ENCODE results near the gene LOXL1.

Gene LOXL1

GRCh38 chr15:73905225-73905827 is 20.9 kb upstream of the LOXL1 start:
- H2BK15ac ChIP-seq (replicated peaks; ENCODE audit: low read depth) = no peak overlapping the region
- no peak overlapping the region for H3K56ac ChIP-seq (ENCODE audit: low read length)
- no peak overlapping the region for H3K4me2 ChIP-seq (ENCODE audit: low read length)
- no peak for DNase-seq
- no peak overlapping the region for H2BK5ac ChIP-seq (ENCODE audit: low read length)
- no peak overlapping the region for H3K4me3 ChIP-seq (ENCODE audit: low read length)
- no peak overlapping the region for H4K5ac ChIP-seq (ENCODE audit: low read length)
- H3K18ac ChIP-seq (ENCODE audit: low read length) = no peak overlapping the region
- no peaks in the 10 kb centered on the region for H3K79me1 ChIP-seq (ENCODE audit: low read length)
- H3K9ac ChIP-seq (ENCODE audit: low read length) = no peak overlapping the region
- H3K36me3 ChIP-seq (ENCODE audit: control insufficient read depth, insufficient read depth, low read length) = no peaks in the 10 kb centered on the region
- no peaks in the 10 kb centered on the region for H3K4me1 ChIP-seq (ENCODE audit: control insufficient read depth, low read depth, low read length)
- no peak overlapping the region for H3K4ac ChIP-seq (ENCODE audit: low read depth, low read length)
- H2AK5ac ChIP-seq (ENCODE audit: low read length) = no peak overlapping the region
- no peak overlapping the region for H2BK120ac ChIP-seq (ENCODE audit: low read depth, low read length)
- no peak overlapping the region for H3K23ac ChIP-seq (ENCODE audit: low read length)
- WGBS (ENCODE audit: extremely low coverage, insufficient coverage, low lambda C conversion rate) = no CpG with 5 or more reads among the region's 3 CpGs
- no peaks in the 10 kb centered on the region for H3K27me3 ChIP-seq (ENCODE audit: insufficient read depth, low read length, poor library complexity)
- H3K27ac ChIP-seq (ENCODE audit: low read depth, low read length) = no peak overlapping the region
- H4K8ac ChIP-seq (ENCODE audit: low read depth, low read length) = no peak overlapping the region
- no peaks in the 10 kb centered on the region for H3K79me2 ChIP-seq (ENCODE audit: control insufficient read depth, insufficient read depth, low read length)

GRCh38 chr15:73906346-73907034 is 19.8 kb upstream of the LOXL1 start:
- Histone ChIP-seq H3K79me2 (ENCODE audit: control insufficient read depth, insufficient read depth, low read length) (no peaks in the 10 kb centered on the region), H3K27ac (ENCODE audit: low read depth, low read length) (no peak overlapping the region), H3K4ac (ENCODE audit: low read depth, low read length) (no peak overlapping the region), H2BK5ac (ENCODE audit: low read length) (no peak overlapping the region), H4K5ac (ENCODE audit: low read length) (no peak overlapping the region), H3K18ac (ENCODE audit: low read length) (no peak overlapping the region), H3K4me2 (ENCODE audit: low read length) (no peak overlapping the region), H3K4me1 (ENCODE audit: control insufficient read depth, low read depth, low read length) (no peaks in the 10 kb centered on the region), H2BK120ac (ENCODE audit: low read depth, low read length) (no peak overlapping the region), H2BK15ac (replicated peaks; ENCODE audit: low read depth) (no peak overlapping the region), H3K23ac (ENCODE audit: low read length) (no peak overlapping the region), H2AK5ac (ENCODE audit: low read length) (no peak overlapping the region), H3K4me3 (ENCODE audit: low read length) (no peak overlapping the region), H3K36me3 (ENCODE audit: control insufficient read depth, insufficient read depth, low read length) (no peaks in the 10 kb centered on the region), H3K79me1 (ENCODE audit: low read length) (no peaks in the 10 kb centered on the region), H4K8ac (ENCODE audit: low read depth, low read length) (no peak overlapping the region), H3K56ac (ENCODE audit: low read length) (no peak overlapping the region), H3K27me3 (ENCODE audit: insufficient read depth, low read length, poor library complexity) (no peaks in the 10 kb centered on the region), H3K9ac (ENCODE audit: low read length) (no peak overlapping the region)
- DNase-seq = no peak
- WGBS (ENCODE audit: extremely low coverage, insufficient coverage, low lambda C conversion rate) = no CpG with 5 or more reads among the region's 4 CpGs

GRCh38 chr15:73907035-73907408 is 19.2 kb upstream of the LOXL1 start:
- H4K5ac ChIP-seq (ENCODE audit: low read length) = no peak overlapping the region
- no peak overlapping the region for H2AK5ac ChIP-seq (ENCODE audit: low read length)
- H3K18ac ChIP-seq (ENCODE audit: low read length) = no peak overlapping the region
- no peaks in the 10 kb centered on the region for H3K79me2 ChIP-seq (ENCODE audit: control insufficient read depth, insufficient read depth, low read length)
- no peak for DNase-seq
- no peak overlapping the region for H3K9ac ChIP-seq (ENCODE audit: low read length)
- H3K4me2 ChIP-seq (ENCODE audit: low read length) = no peak overlapping the region
- no peak overlapping the region for H3K4ac ChIP-seq (ENCODE audit: low read depth, low read length)
- no peak overlapping the region for H3K23ac ChIP-seq (ENCODE audit: low read length)
- H3K27ac ChIP-seq (ENCODE audit: low read depth, low read length) = no peak overlapping the region
- no peaks in the 10 kb centered on the region for H3K27me3 ChIP-seq (ENCODE audit: insufficient read depth, low read length, poor library complexity)
- no peak overlapping the region for H2BK15ac ChIP-seq (replicated peaks; ENCODE audit: low read depth)
- no peak overlapping the region for H4K8ac ChIP-seq (ENCODE audit: low read depth, low read length)
- no peaks in the 10 kb centered on the region for H3K36me3 ChIP-seq (ENCODE audit: control insufficient read depth, insufficient read depth, low read length)
- H2BK5ac ChIP-seq (ENCODE audit: low read length) = no peak overlapping the region
- H3K79me1 ChIP-seq (ENCODE audit: low read length) = no peaks in the 10 kb centered on the region
- no peak overlapping the region for H3K56ac ChIP-seq (ENCODE audit: low read length)
- WGBS (ENCODE audit: extremely low coverage, insufficient coverage, low lambda C conversion rate) = no CpG with 5 or more reads among the region's 2 CpGs
- no peaks in the 10 kb centered on the region for H3K4me1 ChIP-seq (ENCODE audit: control insufficient read depth, low read depth, low read length)
- no peak overlapping the region for H3K4me3 ChIP-seq (ENCODE audit: low read length)
- H2BK120ac ChIP-seq (ENCODE audit: low read depth, low read length) = no peak overlapping the region

- no peak overlapping the region for H4K8ac ChIP-seq (ENCODE audit: low read depth, low read length)
- no peak overlapping the region for H2BK5ac ChIP-seq (ENCODE audit: low read length)
- H3K27me3 ChIP-seq (ENCODE audit: insufficient read depth, low read length, poor library complexity) = no peaks in the 10 kb centered on the region
- no peak overlapping the region for H4K5ac ChIP-seq (ENCODE audit: low read length)
- no peak overlapping the region for H3K56ac ChIP-seq (ENCODE audit: low read length)
- H3K27ac ChIP-seq (ENCODE audit: low read depth, low read length) = no peak overlapping the region
- no peak overlapping the region for H3K9ac ChIP-seq (ENCODE audit: low read length)
- H3K36me3 ChIP-seq (ENCODE audit: control insufficient read depth, insufficient read depth, low read length) = no peaks in the 10 kb centered on the region
- no peak overlapping the region for H3K4ac ChIP-seq (ENCODE audit: low read depth, low read length)
- no peak overlapping the region for H2AK5ac ChIP-seq (ENCODE audit: low read length)
- no peak overlapping the region for H3K18ac ChIP-seq (ENCODE audit: low read length)
- H3K4me2 ChIP-seq (ENCODE audit: low read length) = no peak overlapping the region
- WGBS (ENCODE audit: extremely low coverage, insufficient coverage, low lambda C conversion rate) = no CpG with 5 or more reads among the region's 7 CpGs
- no peak overlapping the region for H2BK15ac ChIP-seq (replicated peaks; ENCODE audit: low read depth)
- no peak overlapping the region for H3K4me3 ChIP-seq (ENCODE audit: low read length)
- H3K79me1 ChIP-seq (ENCODE audit: low read length) = no peaks in the 10 kb centered on the region
- no peaks in the 10 kb centered on the region for H3K4me1 ChIP-seq (ENCODE audit: control insufficient read depth, low read depth, low read length)
- no peak overlapping the region for H2BK120ac ChIP-seq (ENCODE audit: low read depth, low read length)
- H3K79me2 ChIP-seq (ENCODE audit: control insufficient read depth, insufficient read depth, low read length) = no peaks in the 10 kb centered on the region
- peak; percentile 77 for DNase-seq
- H3K23ac ChIP-seq (ENCODE audit: low read length) = no peak overlapping the region
Measured at GRCh38 chr15:73908030-73908821, 18.0 kb upstream of the LOXL1 start.

GRCh38 chr15:73908822-73909122 is 17.5 kb upstream of the LOXL1 start:
- Histone ChIP-seq H2BK15ac (replicated peaks; ENCODE audit: low read depth) (no peak overlapping the region), H3K79me1 (ENCODE audit: low read length) (no peaks in the 10 kb centered on the region)
- no CpG with 5 or more reads among the region's 2 CpGs for WGBS (ENCODE audit: extremely low coverage, insufficient coverage, low lambda C conversion rate)

More at GRCh38 chr15:73908822-73909122, 17.5 kb upstream of the LOXL1 start:
- Histone ChIP-seq H3K27me3 (ENCODE audit: insufficient read depth, low read length, poor library complexity) (no peaks in the 10 kb centered on the region), H4K5ac (ENCODE audit: low read length) (no peak overlapping the region), H3K36me3 (ENCODE audit: control insufficient read depth, insufficient read depth, low read length) (no peaks in the 10 kb centered on the region), H3K27ac (ENCODE audit: low read depth, low read length) (no peak overlapping the region), H3K4ac (ENCODE audit: low read depth, low read length) (no peak overlapping the region), H3K23ac (ENCODE audit: low read length) (no peak overlapping the region), H2BK5ac (ENCODE audit: low read length) (no peak overlapping the region), H2BK120ac (ENCODE audit: low read depth, low read length) (no peak overlapping the region), H3K79me2 (ENCODE audit: control insufficient read depth, insufficient read depth, low read length) (no peaks in the 10 kb centered on the region), H3K9ac (ENCODE audit: low read length) (no peak overlapping the region), H3K56ac (ENCODE audit: low read length) (no peak overlapping the region), H3K4me3 (ENCODE audit: low read length) (no peak overlapping the region), H2AK5ac (ENCODE audit: low read length) (no peak overlapping the region), H4K8ac (ENCODE audit: low read depth, low read length) (no peak overlapping the region), H3K18ac (ENCODE audit: low read length) (no peak overlapping the region), H3K4me2 (ENCODE audit: low read length) (no peak overlapping the region), H3K4me1 (ENCODE audit: control insufficient read depth, low read depth, low read length) (no peaks in the 10 kb centered on the region)
- no peak for DNase-seq

Data from mesendoderm (in vitro differentiated cells).